ENCODE measurements around the gene PLEKHA8. TPM values are rescaled to one million over a fixed set of nuclear protein-coding genes. Genes with fewer than 3 reads are reported as not detected.

The PLEKHA8 gene
- total and polyA plus RNA-seq, 10 of the 15 experiments (the other 5 are each of a cell fraction or from before 2014, with no cell fraction given): 1.1 to 13.2 (median 5.7) TPM

DNA sequence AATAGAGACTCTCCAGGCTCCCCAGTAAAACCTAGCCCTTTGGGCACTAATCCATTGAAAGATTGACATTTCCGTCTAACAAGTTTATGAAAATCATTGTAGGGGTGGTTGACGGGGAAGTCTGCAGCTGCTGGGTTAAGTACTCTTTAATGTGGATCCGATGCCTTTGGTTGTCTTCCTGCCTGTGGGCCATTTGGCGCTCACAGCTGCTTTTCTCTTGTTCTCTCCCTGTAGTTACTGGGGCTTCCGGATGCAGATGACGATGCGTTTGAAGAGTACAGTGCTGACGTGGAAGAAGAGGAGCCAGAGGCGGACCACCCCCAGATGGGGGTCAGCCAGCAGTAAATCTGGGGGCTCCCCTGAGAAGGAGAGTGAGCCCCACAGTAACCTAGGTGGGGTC is 129.0 kb downstream of the PLEKHA8 start:
- ChIA-PET CTCF (no interaction called here), POLR2A (no interaction called here), SMC1A (ENCODE audit: uncharacterized antibody, unreplicated experiment) (interaction anchor here (0.6 to 1.3 kb wide), 2 partner anchors 121 to 289 kb away, joined by 3 read pairs; no protein-coding TSS in a partner anchor), RAD21 (ENCODE audit: unreplicated experiment) (no interaction called here)
- Histone ChIP-seq H3K4me1 (ENCODE audit: control insufficient read depth, insufficient read depth, low read length) (peaks cover 15% of the 10 kb centered on the region), H3K9me3 (replicated peaks; ENCODE audit: control insufficient read depth, insufficient read depth, low read length) (no peaks in the 10 kb centered on the region), H3K9ac (ENCODE audit: control insufficient read depth, insufficient read depth, low read length) (no peak overlapping the region), H4K20me1 (ENCODE audit: control insufficient read depth, insufficient read depth) (no peaks in the 10 kb centered on the region), H2AFZ (ENCODE audit: control insufficient read depth, low read depth, low read length) (no peak overlapping the region), H3K4me3 (no peak overlapping the region), H3K79me2 (ENCODE audit: control insufficient read depth, insufficient read depth, low read length) (no peaks in the 10 kb centered on the region), H3K36me3 (ENCODE audit: control insufficient read depth in 2 of 2, insufficient read depth in 2 of 2, low read length in 1 of 2) (no peaks in the 10 kb centered on the region), H3K4me2 (ENCODE audit: control insufficient read depth, insufficient read depth) (no peak overlapping the region), H3K27ac (ENCODE audit: control insufficient read depth, insufficient read depth) (no peak overlapping the region), H3K27me3 (replicated peaks in 1 of 2; ENCODE audit: control insufficient read depth in 2 of 2, insufficient read depth in 2 of 2, low read length in 1 of 2) (no peaks in the 10 kb centered on the region; a peak in 1 of 4 replicates)
- no peak for DNase-seq (ENCODE audit: low read depth, low spot score)
- TF ChIP-seq MEF2B (IDR thresholded peaks at IDR 0.05; ENCODE audit: partially characterized antibody, poor library complexity, severe bottlenecking) (no peak), EP300 (IDR thresholded peaks at IDR 0.05; ENCODE audit: borderline replicate concordance in 1 of 2, control insufficient read depth in 1 of 2, low read depth in 2 of 2, low read length in 2 of 2) (no peak), FOS (IDR thresholded peaks at IDR 0.05; ENCODE audit: borderline replicate concordance, extremely low read depth, insufficient read length) (no peak), SRF (IDR thresholded peaks at IDR 0.05; ENCODE audit: low read depth in 2 of 2, low read length in 2 of 2) (no peak), RBBP5 (conservative IDR thresholded peaks at IDR 0.05) (no peak), HDAC6 (IDR thresholded peaks at IDR 0.05; ENCODE audit: unreplicated experiment) (no peak), CBFB (IDR thresholded peaks at IDR 0.05; ENCODE audit: low read depth) (no peak), NR2C1 (IDR thresholded peaks at IDR 0.05) (no peak), SREBF2 (IDR thresholded peaks at IDR 0.05; ENCODE audit: low read length) (no peak), BCL11A (IDR thresholded peaks at IDR 0.05; ENCODE audit: low read depth, low read length) (no peak), KAT2A (conservative IDR thresholded peaks at IDR 0.05; ENCODE audit: control insufficient read depth, low read depth, low read length) (no peak), BHLHE40 (IDR thresholded peaks at IDR 0.05; ENCODE audit: borderline replicate concordance in 1 of 2, low read depth in 2 of 2, low read length in 1 of 2) (no peak), MLLT1 (IDR thresholded peaks at IDR 0.05) (no peak), GABPA (IDR thresholded peaks at IDR 0.05; ENCODE audit: low read depth) (no peak), MYC (IDR thresholded peaks at IDR 0.05; ENCODE audit: insufficient read depth, insufficient read length, insufficient replicate concordance, low read length, severe bottlenecking) (no peak), TARDBP (IDR thresholded peaks at IDR 0.05; ENCODE audit: borderline replicate concordance) (no peak), MEF2A (IDR thresholded peaks at IDR 0.05; ENCODE audit: insufficient read depth, low read depth, low read length) (no peak), STAT1 (conservative IDR thresholded peaks at IDR 0.05) (no peak), LARP7 (IDR thresholded peaks at IDR 0.05) (no peak)
- no TSS peak for BruUV-seq (replicated peaks)
- WGBS (ENCODE audit: insufficient coverage, insufficient replicate concordance, low lambda C conversion rate, missing lambda C conversion rate): 97% methylated on average over 9 of the region's 9 CpGs
- in situ Hi-C loops (cut with MboI): no loop called here
- FAIRE-seq: no peak
- intact Hi-C loops (cut with micrococcal nuclease; ENCODE audit: unreplicated experiment): no loop called here
- no peak for ATAC-seq
